WTC11 (cell line): Measurements from ENCODE around the gene FRAT1.

Source experiments
- ATF6 ChIP-seq: sonication (generic); formaldehyde crosslinking; IDR thresholded peaks from 2 replicates; pipeline ENCODE4 v1.8.1; 2023; ENCODE audit warnings: mild to moderate bottlenecking, missing genetic modification reagents
- CTCF ChIP-seq: fragments of 200-600 bp; IDR thresholded peaks from 2 replicates; pipeline ENCODE4 v1.8.0; 2022; ENCODE audit warnings: antibody characterized with exemption
- E2F1 ChIP-seq: sonication (generic); formaldehyde crosslinking; IDR thresholded peaks from 2 replicates; pipeline ENCODE4 v1.8.0; 2022; ENCODE audit warnings: mild to moderate bottlenecking, missing genetic modification reagents
- E2F5 ChIP-seq: sonication (generic); formaldehyde crosslinking; IDR thresholded peaks from 2 replicates; pipeline ENCODE4 v1.8.1; 2022; ENCODE audit warnings: mild to moderate bottlenecking, moderate library complexity, missing genetic modification reagents
- MYBL2 ChIP-seq: sonication (generic); formaldehyde crosslinking; IDR thresholded peaks from 2 replicates; pipeline ENCODE4 v1.8.1; 2023; ENCODE audit warnings: mild to moderate bottlenecking, moderate library complexity, missing genetic modification reagents
- NFATC4 ChIP-seq: fragments of 250-450 bp; sonication (Bioruptor Pico); IDR thresholded peaks from 2 replicates; pipeline ENCODE4 v1.9.0; 2021; ENCODE audit warnings: mild to moderate bottlenecking
- TEAD4 ChIP-seq: sonication (generic); formaldehyde crosslinking; IDR thresholded peaks from 2 replicates; pipeline ENCODE4 v1.8.0; 2022; ENCODE audit warnings: mild to moderate bottlenecking, missing genetic modification reagents
- ZNF425 ChIP-seq: fragments of 250-450 bp; sonication (Bioruptor Pico); conservative IDR thresholded peaks from 2 replicates; pipeline ENCODE4 v1.9.0; 2021; ENCODE audit warnings: mild to moderate bottlenecking

- TF ChIP-seq E2F5 (CRISPR knock-in tag) (no peak), ZNF425 (CRISPR knock-in tag) (no peak), ATF6 (CRISPR knock-in tag) (no peak), MYBL2 (CRISPR knock-in tag) (no peak), CTCF (no peak), TEAD4 (CRISPR knock-in tag) (no peak), NFATC4 (CRISPR knock-in tag) (no peak), E2F1 (CRISPR knock-in tag) (no peak)
Observed at GRCh38 chr10:97332591-97333350, 13.7 kb downstream of the FRAT1 start.
